ENCODE measurements around the gene SMYD1.

Gene SMYD1

GRCh38 chr2:88125344-88125923 is 57.8 kb downstream of the SMYD1 start:
- DNase-seq (ENCODE audit: low read depth), result no peak
- no peak overlapping the region for H3K4me3 ChIP-seq (ENCODE audit: low read depth, low read length)
- TF ChIP-seq CTCF (IDR thresholded peaks at IDR 0.05; ENCODE audit: low read depth, low read length, missing control alignments), result no peak

GRCh38 chr2:88125924-88126771 is 58.5 kb downstream of the SMYD1 start:
- no peak for TF ChIP-seq CTCF (IDR thresholded peaks at IDR 0.05; ENCODE audit: low read depth, low read length, missing control alignments)
- no peak overlapping the region for H3K4me3 ChIP-seq (ENCODE audit: low read depth, low read length)
- DNase-seq (ENCODE audit: low read depth), result no peak

- no peak overlapping the region for H3K4me3 ChIP-seq (ENCODE audit: low read depth, low read length)
- no peak for DNase-seq (ENCODE audit: low read depth)
- no peak for TF ChIP-seq CTCF (IDR thresholded peaks at IDR 0.05; ENCODE audit: low read depth, low read length, missing control alignments)
Measured at GRCh38 chr2:88126772-88127637, 59.4 kb downstream of the SMYD1 start.

GRCh38 chr2:88127638-88127887 is 59.9 kb downstream of the SMYD1 start:
- no peak for DNase-seq (ENCODE audit: low read depth)
- no peak for TF ChIP-seq CTCF (IDR thresholded peaks at IDR 0.05; ENCODE audit: low read depth, low read length, missing control alignments)
- no peak overlapping the region for H3K4me3 ChIP-seq (ENCODE audit: low read depth, low read length)

GRCh38 chr2:88127888-88128653 is 60.4 kb downstream of the SMYD1 start, which contains the start of gene FABP1:
FABP1 (minus strand) TSS chr2:88128062; CDS start chr2:88128017, 45 bp downstream.
- TF ChIP-seq CTCF (IDR thresholded peaks at IDR 0.05; ENCODE audit: low read depth, low read length, missing control alignments), result no peak
- no peak for DNase-seq (ENCODE audit: low read depth)
- no peak within 1 kb of the TSS for H3K4me3 ChIP-seq (ENCODE audit: low read depth, low read length)

- TF ChIP-seq CTCF (IDR thresholded peaks at IDR 0.05; ENCODE audit: low read depth, low read length, missing control alignments), result no peak
- no peak for DNase-seq (ENCODE audit: low read depth)
- no peak overlapping the region for H3K4me3 ChIP-seq (ENCODE audit: low read depth, low read length)
Measured at GRCh38 chr2:88128654-88129312, 61.2 kb downstream of the SMYD1 start.

Measured in GM12864 (cell line).